Bronchial epithelial cell (primary cell): ENCODE results near the gene PIK3CA. TPM values are rescaled to one million over a fixed set of nuclear protein-coding genes. Genes with fewer than 3 reads are reported as not detected.

Source experiments
- DNase-seq: peaks from one replicate; pipeline ENCODE4 v3.0.0-alpha.2; 2010; ENCODE audit warnings: low read depth
- FAIRE-seq: peaks from 2 replicates; lab custom pipeline; 2011; peaks lifted over from hg19 to GRCh38; lab: Jason Lieb, UNC
- H3K27me3 ChIP-seq: 2 replicates; pipeline ENCODE4 v1.5.1; 2011; ENCODE audit warnings: low read length; ENCODE audit not compliant: control insufficient read depth, insufficient read depth
- H3K36me3 ChIP-seq: 2 replicates; pipeline ENCODE4 v1.5.1; 2011; ENCODE audit warnings: low read length; ENCODE audit not compliant: control insufficient read depth, insufficient read depth
- H3K4me3 ChIP-seq: 2 replicates; pipeline ENCODE4 v1.5.1; 2011; ENCODE audit warnings: mild to moderate bottlenecking, low read depth, low read length, control low read depth
- CTCF ChIP-seq: IDR thresholded peaks from 2 replicates; pipeline ENCODE4 v1.5.1; 2011; ENCODE audit warnings: mild to moderate bottlenecking, moderate library complexity, low read length, control low read depth, inconsistent platforms; ENCODE audit not compliant: insufficient read depth, severe bottlenecking
- total RNA-seq: library from RNA; depleted of rRNA; stranded (reverse); fragments of >200 nt; gene quantifications from 2 replicates; pipeline ENCODE4 v1.2.1, GENCODE V29; 2014

The PIK3CA gene
- total RNA-seq, 1 donor from 2014 or later: 20.3 TPM

DNA sequence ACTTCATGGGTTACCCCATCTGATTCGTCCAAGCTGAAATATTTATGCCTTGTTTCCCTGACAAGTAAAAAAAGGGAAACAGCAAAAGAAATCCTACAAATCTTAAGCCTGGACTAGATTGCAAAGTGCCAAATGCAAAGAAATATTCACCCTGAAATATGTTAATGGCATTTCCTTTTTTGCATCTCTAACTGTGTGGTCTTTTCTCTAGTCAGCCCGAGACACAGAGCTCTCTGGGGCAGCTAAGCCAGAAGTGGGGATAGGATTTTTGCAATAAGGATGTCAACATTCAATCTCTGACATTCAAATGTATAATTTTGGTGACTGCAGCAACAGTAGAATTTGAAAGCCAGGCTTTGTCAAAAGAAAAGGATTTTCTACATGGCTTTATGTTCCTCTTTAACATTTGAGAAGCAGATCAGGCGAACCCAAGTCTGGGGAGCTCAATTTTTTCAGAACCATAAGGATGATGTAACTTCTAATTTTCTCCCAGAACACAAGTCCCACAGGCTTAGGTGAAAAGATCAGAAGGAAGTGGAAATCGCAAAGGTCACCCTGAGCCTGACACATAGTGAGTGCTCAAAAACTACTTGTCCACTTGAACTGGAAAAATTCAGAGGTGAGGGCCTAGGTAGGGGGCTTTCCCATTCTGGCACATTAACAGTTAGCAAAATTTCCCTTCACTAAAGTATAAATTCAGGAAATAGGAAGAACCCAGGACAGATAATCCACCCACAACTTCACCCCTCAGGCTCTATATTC, 131.0 kb downstream of the PIK3CA start:
- H3K27me3 ChIP-seq: no peaks in the 10 kb centered on the region
- H3K36me3 ChIP-seq: no peaks in the 10 kb centered on the region
- H3K4me3 ChIP-seq: no peak overlapping the region
- DNase-seq (no peak), FAIRE-seq (no peak)
- no peak for TF ChIP-seq CTCF

DNA sequence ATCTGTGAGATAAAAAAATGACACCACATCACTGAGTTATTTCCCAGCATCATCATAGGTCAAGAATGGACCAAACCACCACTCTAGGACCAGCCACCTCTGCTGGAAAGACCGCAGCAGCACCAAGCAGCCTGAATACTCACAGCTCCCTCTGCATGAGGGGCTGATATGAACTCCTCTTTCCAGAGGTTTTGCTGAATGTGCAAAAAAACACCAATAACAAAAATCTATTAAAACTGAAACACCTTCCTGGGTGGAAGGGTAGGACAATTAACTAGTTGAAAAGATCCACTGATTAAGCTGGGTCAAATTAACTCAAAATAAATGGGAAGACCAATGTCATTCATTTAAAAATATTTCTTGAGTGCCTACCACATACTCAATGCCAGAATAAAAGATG, 131.7 kb downstream of the PIK3CA start:
- Histone ChIP-seq H3K27me3 (no peaks in the 10 kb centered on the region), H3K4me3 (no peak overlapping the region), H3K36me3 (no peaks in the 10 kb centered on the region)
- no peak for FAIRE-seq
- DNase-seq: no peak
- no peak for TF ChIP-seq CTCF

DNA sequence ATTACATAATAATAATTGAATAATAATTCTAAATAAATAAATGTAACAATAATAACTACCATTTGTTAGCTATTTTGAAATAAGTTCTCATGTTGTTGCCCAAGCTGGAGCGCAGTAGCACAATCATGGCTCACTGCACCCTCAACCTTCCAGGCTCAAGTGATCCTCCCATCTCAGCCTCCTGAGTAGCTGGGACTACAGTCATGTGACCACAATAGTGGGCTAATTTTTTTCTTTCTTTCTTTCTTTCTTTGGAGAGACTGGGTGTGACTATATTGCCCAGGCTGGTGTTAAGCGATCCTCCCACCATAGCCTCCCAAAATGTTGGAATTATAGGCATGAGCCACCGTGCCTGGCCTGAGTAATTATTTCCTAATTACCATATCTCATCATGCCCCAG, 133.7 kb downstream of the PIK3CA start:
- FAIRE-seq (no peak), DNase-seq (no peak)
- H3K4me3 ChIP-seq: no peak overlapping the region
- H3K27me3 ChIP-seq: no peaks in the 10 kb centered on the region
- no peak for TF ChIP-seq CTCF
- H3K36me3 ChIP-seq: no peaks in the 10 kb centered on the region

- H3K27me3 ChIP-seq: no peaks in the 10 kb centered on the region
- FAIRE-seq: no peak
- no peak for TF ChIP-seq CTCF
- H3K4me3 ChIP-seq: no peak overlapping the region
- DNase-seq: no peak
- no peaks in the 10 kb centered on the region for H3K36me3 ChIP-seq
Measured at GRCh38 chr3:179286331-179286730, 138.2 kb downstream of the PIK3CA start.

- Histone ChIP-seq H3K4me3 (no peak overlapping the region), H3K36me3 (no peaks in the 10 kb centered on the region), H3K27me3 (no peaks in the 10 kb centered on the region)
- FAIRE-seq (no peak), DNase-seq (no peak)
- no peak for TF ChIP-seq CTCF
Measured at GRCh38 chr3:179288845-179289244, 140.7 kb downstream of the PIK3CA start.

- DNase-seq (no peak), FAIRE-seq (no peak)
- Histone ChIP-seq H3K4me3 (no peak overlapping the region), H3K27me3 (no peaks in the 10 kb centered on the region), H3K36me3 (no peaks in the 10 kb centered on the region)
- no peak for TF ChIP-seq CTCF
Measured at GRCh38 chr3:179289295-179289694, 141.1 kb downstream of the PIK3CA start.
